DOHH2 (cell line): ENCODE measurements around the gene USP13.

Experiments
- EZH2phosphoT487 ChIP-seq: fragments of 200-600 bp; sonication (generic); IDR thresholded peaks from 2 replicates; pipeline ENCODE4 v1.6.1; 2017; ENCODE audit warnings: borderline replicate concordance, mild to moderate bottlenecking, antibody characterized with exemption, low read length, moderate library complexity, mixed read lengths
- TF ChIP-seq, protein P1 (sequence below): fragments of 200-600 bp; sonication (generic); IDR thresholded peaks from one replicate; pipeline ENCODE4 v1.5.1; 2014; ENCODE audit warnings: antibody characterized with exemption, mild to moderate bottlenecking, low read depth, low read length; ENCODE audit not compliant: poor library complexity, severe bottlenecking

DNA sequence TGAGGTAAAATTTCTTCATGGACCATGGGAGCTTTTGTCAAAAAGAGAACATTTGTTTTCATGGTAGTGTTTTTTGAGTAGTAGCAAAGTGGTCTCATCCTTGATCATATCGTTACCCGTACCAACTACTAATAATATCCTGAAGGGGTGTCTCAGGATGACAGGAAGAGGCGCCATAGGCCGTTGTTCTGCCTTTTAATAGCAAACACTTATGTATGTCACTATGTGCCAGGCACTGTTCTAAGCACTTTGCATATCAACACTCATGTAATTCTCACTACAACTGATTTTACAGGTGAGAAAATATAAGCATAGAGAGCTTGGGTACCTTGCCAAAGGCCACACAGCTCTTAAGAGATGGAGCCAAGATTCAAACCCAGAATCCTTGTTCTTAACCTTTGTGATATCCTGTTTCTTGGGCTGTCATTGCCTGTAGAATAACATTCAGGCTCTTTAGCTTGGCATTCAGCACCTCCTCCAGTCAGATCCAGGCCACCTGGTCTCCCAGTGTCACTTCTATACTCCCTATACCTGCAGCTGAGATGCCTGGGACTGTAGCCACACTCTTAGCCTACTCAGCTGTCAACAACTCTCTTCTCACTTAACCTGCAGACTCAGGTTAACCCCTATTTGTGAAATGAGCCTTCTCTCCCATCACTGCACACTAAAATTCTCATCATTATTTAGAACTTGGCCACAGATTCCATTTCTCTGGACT lies 113.7 kb downstream of the USP13 start:
- TF ChIP-seq, protein P1, sequence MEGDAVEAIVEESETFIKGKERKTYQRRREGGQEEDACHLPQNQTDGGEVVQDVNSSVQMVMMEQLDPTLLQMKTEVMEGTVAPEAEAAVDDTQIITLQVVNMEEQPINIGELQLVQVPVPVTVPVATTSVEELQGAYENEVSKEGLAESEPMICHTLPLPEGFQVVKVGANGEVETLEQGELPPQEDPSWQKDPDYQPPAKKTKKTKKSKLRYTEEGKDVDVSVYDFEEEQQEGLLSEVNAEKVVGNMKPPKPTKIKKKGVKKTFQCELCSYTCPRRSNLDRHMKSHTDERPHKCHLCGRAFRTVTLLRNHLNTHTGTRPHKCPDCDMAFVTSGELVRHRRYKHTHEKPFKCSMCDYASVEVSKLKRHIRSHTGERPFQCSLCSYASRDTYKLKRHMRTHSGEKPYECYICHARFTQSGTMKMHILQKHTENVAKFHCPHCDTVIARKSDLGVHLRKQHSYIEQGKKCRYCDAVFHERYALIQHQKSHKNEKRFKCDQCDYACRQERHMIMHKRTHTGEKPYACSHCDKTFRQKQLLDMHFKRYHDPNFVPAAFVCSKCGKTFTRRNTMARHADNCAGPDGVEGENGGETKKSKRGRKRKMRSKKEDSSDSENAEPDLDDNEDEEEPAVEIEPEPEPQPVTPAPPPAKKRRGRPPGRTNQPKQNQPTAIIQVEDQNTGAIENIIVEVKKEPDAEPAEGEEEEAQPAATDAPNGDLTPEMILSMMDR: no peak
- TF ChIP-seq EZH2phosphoT487: no peak
